GM12878 (cell line): ENCODE measurements around the gene MUSK. TPM values are rescaled to one million over a fixed set of nuclear protein-coding genes. Genes with fewer than 3 reads are reported as not detected.

Experiments used
- ATAC-seq: fragments of 200-7000 bp; cut with Tn5 transposase; 3 replicates; pipeline ENCODE4 v1.9.1; 2020; ENCODE audit warnings: mild to moderate bottlenecking, moderate library complexity
- BruUV-seq: library from RNA; stranded (reverse); fragments of 400-500 nt; replicated peaks from 2 replicates; lab custom pipeline; 2021; lab: Mats Ljungman, UMichigan
- CTCF ChIA-PET: fragments of 300-600 bp; sonication (Branson Sonifier 250); formaldehyde crosslinking; extraction: SDS; loops from one replicate; lab custom pipeline; 2021; ENCODE audit warnings: inconsistent platforms; lab: Yijun Ruan, JAX
- POLR2A ChIA-PET: fragments of 350-600 bp; formaldehyde crosslinking; extraction: SDS; loops from one replicate; lab custom pipeline; 2021; ENCODE audit warnings: inconsistent platforms; lab: Charles Lee
- RAD21 ChIA-PET: fragments of 300-600 bp; sonication (Branson Sonifier 250); formaldehyde crosslinking; loops from one replicate; lab custom pipeline; 2023; ENCODE audit warnings: antibody characterized with exemption; ENCODE audit not compliant: unreplicated experiment; lab: Charles Lee
- SMC1A ChIA-PET: fragments of 300-600 bp; sonication (Branson Sonifier 250); formaldehyde crosslinking; loops from one replicate; lab custom pipeline; 2023; ENCODE audit not compliant: unreplicated experiment, uncharacterized antibody; lab: Charles Lee
- DNase-seq: peaks from one replicate; pipeline ENCODE4 v3.0.0-alpha.2; 2011; ENCODE audit warnings: low read depth, low spot score
- FAIRE-seq: peaks from 3 replicates; lab custom pipeline; 2011; peaks lifted over from hg19 to GRCh38; lab: Jason Lieb, UNC
- H2AFZ ChIP-seq: 2 replicates; pipeline ENCODE4 v1.6.0; 2011; ENCODE audit warnings: low read depth, low read length, control low read depth; ENCODE audit not compliant: control insufficient read depth
- H3K27ac ChIP-seq: 2 replicates; pipeline ENCODE4 v1.5.1; 2011; ENCODE audit warnings: control low read depth; ENCODE audit not compliant: control insufficient read depth, insufficient read depth
- H3K27me3 ChIP-seq, 2 experiments: replicated peaks in 1 of 2; 2 replicates each; pipeline versions ENCODE4 v1.6.0 to v1.6.1; 2011; ENCODE audit warnings: low read length in 1 of 2; ENCODE audit not compliant: control insufficient read depth in 2 of 2, insufficient read depth in 2 of 2
- H3K36me3 ChIP-seq, 2 experiments: 2 replicates each; pipeline ENCODE4 v1.5.1; 2011; ENCODE audit warnings: low read length in 1 of 2; ENCODE audit not compliant: control insufficient read depth in 2 of 2, insufficient read depth in 2 of 2
- H3K4me1 ChIP-seq: 2 replicates; pipeline ENCODE4 v1.6.1; 2011; ENCODE audit warnings: mild to moderate bottlenecking, low read length, moderate library complexity, mixed read lengths; ENCODE audit not compliant: control insufficient read depth, insufficient read depth
- H3K4me2 ChIP-seq: 2 replicates; pipeline ENCODE4 v1.6.0; 2011; ENCODE audit warnings: control low read depth; ENCODE audit not compliant: control insufficient read depth, insufficient read depth
- H3K4me3 ChIP-seq: fragments of 200-600 bp; sonication (generic); 2 replicates; pipeline ENCODE4 v1.5.1; 2016
- H3K79me2 ChIP-seq: 2 replicates; pipeline ENCODE4 v1.6.0; 2011; ENCODE audit warnings: low read length; ENCODE audit not compliant: control insufficient read depth, insufficient read depth
- H3K9ac ChIP-seq: 2 replicates; pipeline ENCODE4 v1.8.0; 2011; ENCODE audit warnings: low read length, control low read depth, mixed read lengths; ENCODE audit not compliant: control insufficient read depth, insufficient read depth
- H3K9me3 ChIP-seq: replicated peaks from 3 replicates; pipeline ENCODE4 v1.5.1; 2011; ENCODE audit warnings: mild to moderate bottlenecking, low read length; ENCODE audit not compliant: control insufficient read depth, insufficient read depth
- H4K20me1 ChIP-seq: 2 replicates; pipeline ENCODE4 v1.6.0; 2011; ENCODE audit not compliant: control insufficient read depth, insufficient read depth
- CHD4 ChIP-seq: fragments of 200-600 bp; sonication (generic); IDR thresholded peaks from 2 replicates; pipeline ENCODE4 v1.6.1; 2016; ENCODE audit warnings: mild to moderate bottlenecking
- CREM ChIP-seq: IDR thresholded peaks from 2 replicates; pipeline ENCODE4 v1.6.1; 2014; ENCODE audit warnings: antibody characterized with exemption, low read depth
- DPF2 ChIP-seq: fragments of 450-650 bp; IDR thresholded peaks from 2 replicates; pipeline ENCODE4 v1.6.1; 2017; ENCODE audit warnings: mild to moderate bottlenecking
- ESRRA ChIP-seq: IDR thresholded peaks from 2 replicates; pipeline ENCODE4 v1.6.1; 2012; ENCODE audit warnings: mild to moderate bottlenecking, low read length, improper control_type of control experiment
- HDGF ChIP-seq: fragments of 450-650 bp; IDR thresholded peaks from 2 replicates; pipeline ENCODE4 v1.6.1; 2016; ENCODE audit warnings: antibody characterized with exemption
- JUND ChIP-seq: IDR thresholded peaks from 2 replicates; pipeline ENCODE4 v1.6.1; 2012; ENCODE audit warnings: low read depth, mild to moderate bottlenecking, low read length, improper control_type of control experiment, moderate library complexity
- NR2F1 ChIP-seq: fragments of 450-650 bp; conservative IDR thresholded peaks from 2 replicates; pipeline ENCODE4 v1.6.1; 2017; ENCODE audit warnings: mild to moderate bottlenecking
- RB1 ChIP-seq: fragments of 450-650 bp; formaldehyde crosslinking; IDR thresholded peaks from 2 replicates; pipeline ENCODE4 v1.6.1; 2017; ENCODE audit warnings: mild to moderate bottlenecking, borderline replicate concordance
- SMAD5 ChIP-seq: IDR thresholded peaks from 2 replicates; pipeline ENCODE4 v1.6.1; 2016; ENCODE audit warnings: antibody characterized with exemption, low read depth
- SUPT20H ChIP-seq: IDR thresholded peaks from 2 replicates; pipeline ENCODE4 v1.6.1; 2011; ENCODE audit warnings: low read depth, mild to moderate bottlenecking, low read length, moderate library complexity, borderline replicate concordance; ENCODE audit not compliant: control insufficient read depth
- ZBED1 ChIP-seq: IDR thresholded peaks from 2 replicates; pipeline ENCODE4 v1.6.1; 2016; ENCODE audit warnings: borderline replicate concordance
- ZNF24 ChIP-seq: fragments of 450-650 bp; IDR thresholded peaks from 2 replicates; pipeline ENCODE4 v1.6.1; 2017; ENCODE audit warnings: antibody characterized with exemption, mild to moderate bottlenecking
- WGBS: methylation state at CpG from one replicate; pipeline ENCODE4 v1.1.6; 2016; ENCODE audit warnings: low lambda C conversion rate; ENCODE audit not compliant: insufficient replicate concordance, insufficient coverage; ENCODE audit errors: missing lambda C conversion rate; 5-methylcytosine and 5-hydroxymethylcytosine counted together
- in situ Hi-C: fragments of 300-500 bp; cut with MboI; formaldehyde crosslinking; loops from 9 replicates; pipeline ENCODE4 v1.14.3; 2018; ENCODE audit warnings: mixed read lengths
- intact Hi-C: fragments of 100-400 bp; cut with micrococcal nuclease; formaldehyde crosslinking; loops from one replicate; pipeline ENCODE4 v1.14.2; 2022; ENCODE audit not compliant: unreplicated experiment
- polyA plus RNA-seq, 11 experiments: library from polyadenylated mRNA; depleted of rRNA in 4 of 11; unstranded in 6 of 11; stranded (reverse) in 5 of 11; fragments of >200 nt; fragmentation: Nextera tagmentation in 4 of 11; fragmentation: Illumina TruSeq in 1 of 11; extraction: Ambion mirVana in 4 of 11; extraction: Trizol in 1 of 11; gene quantifications; 1 replicate in 1 of 11; 2 replicates in 10 of 11; pipeline versions ENCODE4 v1.2.1 to v1.2.3, GENCODE V29; 2011 to 2016; ENCODE audit warnings: inconsistent platforms in 2 of 11, missing spikeins in 2 of 11, low read depth in 1 of 11
- total RNA-seq, 4 experiments: library from RNA; depleted of rRNA in 3 of 4; stranded (reverse); fragments of >200 nt in 3 of 4; fragmentation: Illumina TruSeq in 1 of 4; extraction: Trizol in 1 of 4; gene quantifications; 2 replicates each; pipeline versions ENCODE4 v1.2.1 to v1.2.3, GENCODE V29; 2013 to 2021
- TF ChIP-seq, protein P1 (sequence below): fragments of 450-650 bp; formaldehyde crosslinking; IDR thresholded peaks from 2 replicates; pipeline ENCODE4 v1.5.0; 2022; ENCODE audit warnings: mild to moderate bottlenecking, missing genetic modification characterization
- TF ChIP-seq, protein P2 (sequence below): IDR thresholded peaks from 2 replicates; pipeline ENCODE4 v1.6.1; 2012; ENCODE audit warnings: low read length, inconsistent platforms

The MUSK gene
- total and polyA plus RNA-seq, 10 of the 15 experiments (the other 5 are each of a cell fraction or from before 2014, with no cell fraction given) = 0.04 to 0.19 (median 0.10) TPM; not detected in 5

DNA sequence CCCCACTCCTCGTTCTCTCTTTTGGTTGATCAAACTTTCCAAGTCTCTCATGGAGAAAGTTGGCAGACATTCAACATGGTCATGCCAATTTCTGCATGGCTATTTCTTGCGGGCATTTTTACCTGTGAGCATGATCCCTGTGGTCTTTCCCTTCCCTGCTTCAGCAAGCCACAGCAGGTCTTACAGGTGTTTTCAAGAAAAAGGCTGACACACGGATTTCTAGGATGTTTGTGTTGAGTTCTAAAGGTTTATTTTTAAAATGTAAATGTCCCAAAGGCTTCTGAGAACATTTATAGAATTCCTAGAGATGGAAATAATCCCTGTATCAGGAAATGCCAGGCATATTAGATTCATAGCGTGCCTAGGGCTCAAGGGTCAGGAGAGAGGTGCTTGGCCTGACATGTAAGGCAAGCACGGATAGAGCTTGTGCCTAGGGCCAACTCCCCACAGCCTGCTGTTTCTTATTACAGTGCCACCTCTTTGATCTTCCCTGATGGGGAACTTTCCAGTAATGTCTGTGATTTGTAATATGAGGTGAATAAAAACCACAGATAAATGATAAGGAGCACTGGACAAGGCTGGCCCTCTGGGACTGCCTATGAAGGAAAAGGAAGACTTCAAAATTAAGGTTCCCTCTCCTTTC, 79.8 kb downstream of the MUSK start:
- ATAC-seq (no peak), DNase-seq (no peak), FAIRE-seq (no peak)
- ChIA-PET POLR2A (no interaction called here), CTCF (no interaction called here), SMC1A (no interaction called here), RAD21 (no interaction called here)
- H3K4me3 ChIP-seq = no peak overlapping the region
- no peak overlapping the region for H2AFZ ChIP-seq
- no peak overlapping the region for H3K27ac ChIP-seq
- WGBS = 21% methylated on average over 5 of the region's 5 CpGs
- no peak overlapping the region for H3K4me2 ChIP-seq
- no peaks in the 10 kb centered on the region for H3K79me2 ChIP-seq
- intact Hi-C loops (no loop called here), in situ Hi-C loops (no loop called here)
- no peaks in the 10 kb centered on the region for H3K27me3 ChIP-seq
- H3K36me3 ChIP-seq = no peaks in the 10 kb centered on the region
- H3K9ac ChIP-seq = no peak overlapping the region
- TF ChIP-seq DPF2 (no peak), CREM (no peak), ESRRA (no peak), SMAD5 (no peak), NR2F1 (no peak), ZBED1 (no peak), CHD4 (no peak), HDGF (no peak), SUPT20H (no peak), ZNF24 (no peak), RB1 (no peak), JUND (no peak)
- TF ChIP-seq, protein P1, sequence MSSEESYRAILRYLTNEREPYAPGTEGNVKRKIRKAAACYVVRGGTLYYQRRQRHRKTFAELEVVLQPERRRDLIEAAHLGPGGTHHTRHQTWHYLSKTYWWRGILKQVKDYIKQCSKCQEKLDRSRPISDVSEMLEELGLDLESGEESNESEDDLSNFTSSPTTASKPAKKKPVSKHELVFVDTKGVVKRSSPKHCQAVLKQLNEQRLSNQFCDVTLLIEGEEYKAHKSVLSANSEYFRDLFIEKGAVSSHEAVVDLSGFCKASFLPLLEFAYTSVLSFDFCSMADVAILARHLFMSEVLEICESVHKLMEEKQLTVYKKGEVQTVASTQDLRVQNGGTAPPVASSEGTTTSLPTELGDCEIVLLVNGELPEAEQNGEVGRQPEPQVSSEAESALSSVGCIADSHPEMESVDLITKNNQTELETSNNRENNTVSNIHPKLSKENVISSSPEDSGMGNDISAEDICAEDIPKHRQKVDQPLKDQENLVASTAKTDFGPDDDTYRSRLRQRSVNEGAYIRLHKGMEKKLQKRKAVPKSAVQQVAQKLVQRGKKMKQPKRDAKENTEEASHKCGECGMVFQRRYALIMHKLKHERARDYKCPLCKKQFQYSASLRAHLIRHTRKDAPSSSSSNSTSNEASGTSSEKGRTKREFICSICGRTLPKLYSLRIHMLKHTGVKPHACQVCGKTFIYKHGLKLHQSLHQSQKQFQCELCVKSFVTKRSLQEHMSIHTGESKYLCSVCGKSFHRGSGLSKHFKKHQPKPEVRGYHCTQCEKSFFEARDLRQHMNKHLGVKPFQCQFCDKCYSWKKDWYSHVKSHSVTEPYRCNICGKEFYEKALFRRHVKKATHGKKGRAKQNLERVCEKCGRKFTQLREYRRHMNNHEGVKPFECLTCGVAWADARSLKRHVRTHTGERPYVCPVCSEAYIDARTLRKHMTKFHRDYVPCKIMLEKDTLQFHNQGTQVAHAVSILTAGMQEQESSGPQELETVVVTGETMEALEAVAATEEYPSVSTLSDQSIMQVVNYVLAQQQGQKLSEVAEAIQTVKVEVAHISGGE (CRISPR knock-in tag) = no peak
- TF ChIP-seq, protein P2, sequence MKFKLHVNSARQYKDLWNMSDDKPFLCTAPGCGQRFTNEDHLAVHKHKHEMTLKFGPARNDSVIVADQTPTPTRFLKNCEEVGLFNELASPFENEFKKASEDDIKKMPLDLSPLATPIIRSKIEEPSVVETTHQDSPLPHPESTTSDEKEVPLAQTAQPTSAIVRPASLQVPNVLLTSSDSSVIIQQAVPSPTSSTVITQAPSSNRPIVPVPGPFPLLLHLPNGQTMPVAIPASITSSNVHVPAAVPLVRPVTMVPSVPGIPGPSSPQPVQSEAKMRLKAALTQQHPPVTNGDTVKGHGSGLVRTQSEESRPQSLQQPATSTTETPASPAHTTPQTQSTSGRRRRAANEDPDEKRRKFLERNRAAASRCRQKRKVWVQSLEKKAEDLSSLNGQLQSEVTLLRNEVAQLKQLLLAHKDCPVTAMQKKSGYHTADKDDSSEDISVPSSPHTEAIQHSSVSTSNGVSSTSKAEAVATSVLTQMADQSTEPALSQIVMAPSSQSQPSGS = no peak
- no peaks in the 10 kb centered on the region for H4K20me1 ChIP-seq
- no peaks in the 10 kb centered on the region for H3K9me3 ChIP-seq
- H3K4me1 ChIP-seq = no peaks in the 10 kb centered on the region
- BruUV-seq = no TSS peak
